A673 (cell line): ENCODE results near the gene ETNK2.

Source experiments
- EZH2 ChIP-seq: fragments of 200-600 bp; sonication (generic); IDR thresholded peaks from 2 replicates; pipeline ENCODE4 v1.6.1; 2017; ENCODE audit warnings: borderline replicate concordance, low read depth, mild to moderate bottlenecking, mixed read lengths, antibody characterized with exemption, low read length; ENCODE audit not compliant: poor library complexity, severe bottlenecking
- TF ChIP-seq, protein P1 (sequence below): fragments of 300-800, 200-600 bp; sonication (generic); conservative IDR thresholded peaks from 2 replicates; pipeline ENCODE4 v1.5.1; 2017; ENCODE audit warnings: low read depth, mild to moderate bottlenecking, antibody characterized with exemption, low read length, moderate library complexity, mixed read lengths

DNA sequence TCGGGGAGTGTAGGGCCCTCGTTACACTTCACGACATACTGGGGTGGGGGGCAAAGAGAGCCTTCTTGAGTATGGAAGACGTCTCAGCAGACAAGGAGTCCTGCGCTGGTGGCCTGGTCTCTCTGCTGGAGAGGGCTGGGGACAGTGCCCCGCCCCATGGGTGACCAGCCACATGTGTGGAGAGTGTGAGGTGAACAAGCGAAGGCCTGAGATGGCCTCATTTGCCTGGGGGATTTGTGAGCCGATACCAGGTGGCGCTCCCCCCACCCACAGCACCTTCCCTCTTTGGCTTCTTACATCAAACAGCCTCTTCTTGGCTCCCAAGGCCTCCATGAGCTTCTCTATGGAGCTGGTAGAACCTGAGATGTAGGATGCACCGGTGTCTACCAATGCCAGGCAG lies 4.0 kb upstream of the ETNK2 start:
- TF ChIP-seq, protein P1, sequence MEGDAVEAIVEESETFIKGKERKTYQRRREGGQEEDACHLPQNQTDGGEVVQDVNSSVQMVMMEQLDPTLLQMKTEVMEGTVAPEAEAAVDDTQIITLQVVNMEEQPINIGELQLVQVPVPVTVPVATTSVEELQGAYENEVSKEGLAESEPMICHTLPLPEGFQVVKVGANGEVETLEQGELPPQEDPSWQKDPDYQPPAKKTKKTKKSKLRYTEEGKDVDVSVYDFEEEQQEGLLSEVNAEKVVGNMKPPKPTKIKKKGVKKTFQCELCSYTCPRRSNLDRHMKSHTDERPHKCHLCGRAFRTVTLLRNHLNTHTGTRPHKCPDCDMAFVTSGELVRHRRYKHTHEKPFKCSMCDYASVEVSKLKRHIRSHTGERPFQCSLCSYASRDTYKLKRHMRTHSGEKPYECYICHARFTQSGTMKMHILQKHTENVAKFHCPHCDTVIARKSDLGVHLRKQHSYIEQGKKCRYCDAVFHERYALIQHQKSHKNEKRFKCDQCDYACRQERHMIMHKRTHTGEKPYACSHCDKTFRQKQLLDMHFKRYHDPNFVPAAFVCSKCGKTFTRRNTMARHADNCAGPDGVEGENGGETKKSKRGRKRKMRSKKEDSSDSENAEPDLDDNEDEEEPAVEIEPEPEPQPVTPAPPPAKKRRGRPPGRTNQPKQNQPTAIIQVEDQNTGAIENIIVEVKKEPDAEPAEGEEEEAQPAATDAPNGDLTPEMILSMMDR, result no peak
- no peak for TF ChIP-seq EZH2
